Measurements from ENCODE around the gene CFAP45. TPM values are rescaled to one million over a fixed set of nuclear protein-coding genes. Genes with fewer than 3 reads are reported as not detected.

Gene CFAP45
- total RNA-seq, 2 donors from 2014 or later: 1.2 to 2.2 TPM

DNA sequence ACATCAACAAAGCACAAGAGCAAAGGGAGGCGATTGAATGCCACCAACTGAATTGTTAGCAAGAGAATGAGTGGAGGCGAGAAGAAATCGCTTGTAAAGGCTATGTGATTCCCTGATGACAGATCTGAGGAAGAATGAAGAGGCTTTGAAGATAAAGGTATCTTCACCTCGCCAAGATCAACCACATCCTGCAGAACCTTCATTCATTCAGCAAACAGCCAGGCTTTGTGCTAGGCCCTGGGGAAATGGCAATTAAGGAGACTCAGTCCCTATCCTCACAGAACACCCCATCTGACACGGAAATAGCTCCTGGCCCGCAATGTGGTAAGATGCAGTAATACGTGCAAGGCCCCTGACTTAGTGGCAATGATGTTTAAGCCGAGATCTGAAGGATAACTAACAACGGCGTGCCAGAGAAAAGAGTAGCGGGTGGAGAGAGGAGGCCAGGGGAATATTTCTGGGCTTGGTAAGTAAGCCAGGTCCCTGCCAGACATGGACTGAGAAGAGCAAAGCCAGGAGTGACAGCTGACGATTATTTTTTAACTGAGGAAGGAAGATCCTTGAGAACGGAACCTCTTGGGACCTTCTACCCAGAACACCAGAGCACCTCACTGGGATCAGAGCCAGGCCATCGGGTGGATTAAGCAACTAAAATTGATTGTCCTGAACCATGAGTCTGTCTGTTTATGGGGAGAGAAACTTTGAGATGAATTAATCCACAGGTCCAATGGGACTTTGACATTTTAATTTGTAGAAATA, 32.9 kb downstream of the CFAP45 start:
- intact Hi-C loops (cut with DNase I): no loop called here
- DNase-seq (ENCODE audit: low spot score): no peak

DNA sequence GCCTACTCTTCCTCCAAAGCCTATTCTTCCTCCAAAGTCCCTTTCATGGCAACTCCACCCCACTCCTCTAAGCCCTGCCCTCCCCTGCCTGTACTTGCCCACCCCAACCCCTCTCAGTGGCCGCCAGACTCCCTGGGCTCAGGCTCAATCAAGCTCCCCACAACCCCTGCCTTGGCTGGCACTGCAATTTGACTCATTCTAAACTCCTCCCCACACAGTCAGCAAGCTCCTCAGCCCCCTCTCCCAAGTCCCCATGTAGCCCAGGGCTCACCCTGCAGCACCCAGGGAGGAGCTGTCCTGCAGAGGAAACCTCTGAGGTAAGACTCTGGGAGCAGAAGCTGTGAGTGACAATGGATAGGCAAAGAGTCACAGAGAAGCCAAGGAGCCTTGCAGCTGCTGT, 33.9 kb downstream of the CFAP45 start:
- intact Hi-C loops (cut with DNase I): no loop called here
- DNase-seq (ENCODE audit: low spot score): no peak

DNA sequence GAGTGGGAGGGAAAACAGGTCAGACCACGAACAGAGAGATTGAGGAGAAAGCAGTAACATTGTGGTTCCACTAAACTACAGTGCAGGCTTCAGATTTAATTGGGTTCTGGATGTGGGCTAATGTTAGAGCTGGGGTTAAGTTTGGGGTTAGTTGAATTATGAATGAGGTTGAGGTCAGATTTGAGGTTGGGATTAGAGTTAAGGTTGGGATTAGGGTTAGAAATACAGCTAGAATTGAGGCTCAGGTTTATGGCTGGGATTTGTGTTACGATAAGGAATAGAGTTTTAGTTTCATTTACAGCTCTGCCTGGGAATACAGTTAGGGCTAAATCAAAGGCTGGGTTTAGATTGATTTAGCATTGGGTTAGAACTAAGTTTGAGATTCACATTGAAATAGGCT, 35.7 kb downstream of the CFAP45 start:
- DNase-seq (ENCODE audit: low spot score): no peak
- intact Hi-C loops (cut with DNase I): no loop called here

DNA sequence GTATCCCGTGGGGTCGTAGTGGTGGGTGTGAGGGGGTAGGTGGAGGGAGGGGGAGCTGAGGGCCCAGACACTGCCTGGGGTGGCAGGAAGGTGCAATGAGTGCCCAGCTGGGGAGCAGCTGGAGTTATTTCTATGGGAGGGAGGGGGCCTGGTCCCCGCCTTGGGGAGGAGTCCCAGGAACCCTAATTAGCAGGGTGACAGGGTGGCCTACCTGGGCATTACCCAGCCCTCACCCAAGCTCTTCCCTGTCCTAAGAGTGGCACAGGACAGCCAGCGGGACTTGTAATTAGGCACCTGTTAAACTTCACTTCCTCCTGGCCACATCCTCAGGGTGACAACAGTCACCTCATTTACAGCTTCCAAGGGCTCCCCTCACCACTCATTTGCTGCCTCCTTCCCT, 37.4 kb downstream of the CFAP45 start, which contains the start of gene VSIG8:
Gene VSIG8, minus strand, starts transcription at position 101 of the 400 bp plus-strand sequence. CDS start 136 bp downstream, outside the sequence.
- DNase-seq (ENCODE audit: low spot score): no peak
- intact Hi-C loops (cut with DNase I): no loop called here

DNA sequence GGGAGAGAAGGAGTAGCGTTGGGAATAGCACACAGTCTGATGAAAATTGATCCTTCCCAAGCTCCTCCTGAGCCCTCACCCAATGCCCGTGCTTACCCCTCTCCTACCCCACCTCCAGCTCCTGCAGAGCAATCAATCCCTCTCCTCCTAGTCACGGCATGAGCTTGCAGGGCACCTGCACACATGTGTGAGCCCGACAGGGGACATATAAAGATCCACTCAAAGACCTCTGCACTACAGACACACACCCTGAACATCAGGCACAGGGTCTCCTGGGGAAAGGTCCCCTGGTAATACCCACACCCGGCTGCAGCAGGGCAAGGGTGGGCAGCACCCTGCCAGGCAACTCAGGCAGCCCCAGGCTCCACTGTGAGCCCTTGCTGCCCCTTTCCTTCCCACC, 37.9 kb downstream of the CFAP45 start:
- no peak for DNase-seq (ENCODE audit: low spot score)
- intact Hi-C loops (cut with DNase I): no loop called here

DNA sequence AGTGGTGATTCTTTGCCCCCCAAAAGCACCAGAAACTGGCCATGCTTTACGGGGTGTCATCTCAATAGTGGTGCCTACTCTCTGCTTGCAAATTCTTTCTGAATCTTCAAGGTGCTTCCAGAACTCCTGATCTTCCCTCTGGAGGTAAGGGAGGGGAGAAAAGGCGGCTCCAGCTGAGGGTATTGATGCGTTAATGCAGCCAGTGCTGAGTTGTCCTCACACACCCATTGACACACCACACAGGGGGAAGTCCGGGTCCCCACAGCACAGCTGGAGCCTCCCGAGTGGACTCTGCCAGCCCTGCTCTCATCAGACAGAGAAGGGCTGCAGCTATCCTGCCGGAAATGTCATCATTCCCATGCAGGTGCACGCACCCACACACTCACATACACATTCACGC, 38.7 kb downstream of the CFAP45 start:
- DNase-seq (ENCODE audit: low spot score): no peak
- intact Hi-C loops (cut with DNase I): no loop called here

DNA sequence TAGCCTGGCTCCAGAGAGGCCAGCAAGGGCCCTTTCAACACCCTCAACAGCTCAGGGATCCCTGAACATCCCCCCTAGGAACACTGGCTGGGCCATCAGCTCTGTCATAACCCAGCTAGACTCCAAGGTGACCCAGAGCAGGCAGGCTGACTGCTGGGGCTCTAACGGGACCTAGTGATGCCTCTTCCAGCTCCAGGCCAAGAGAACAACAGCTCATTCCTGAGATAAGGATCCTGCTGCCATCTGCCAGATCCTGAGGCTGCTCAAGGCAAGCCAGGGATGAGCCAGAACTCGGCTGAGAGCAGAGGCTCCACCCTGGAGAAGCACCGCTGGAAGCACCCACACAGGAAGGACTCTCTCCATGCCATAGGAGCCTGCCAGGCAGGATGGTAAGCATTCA, 39.5 kb downstream of the CFAP45 start:
- intact Hi-C loops (cut with DNase I): no loop called here
- peak; percentile 28 for DNase-seq (ENCODE audit: low spot score)

DNA sequence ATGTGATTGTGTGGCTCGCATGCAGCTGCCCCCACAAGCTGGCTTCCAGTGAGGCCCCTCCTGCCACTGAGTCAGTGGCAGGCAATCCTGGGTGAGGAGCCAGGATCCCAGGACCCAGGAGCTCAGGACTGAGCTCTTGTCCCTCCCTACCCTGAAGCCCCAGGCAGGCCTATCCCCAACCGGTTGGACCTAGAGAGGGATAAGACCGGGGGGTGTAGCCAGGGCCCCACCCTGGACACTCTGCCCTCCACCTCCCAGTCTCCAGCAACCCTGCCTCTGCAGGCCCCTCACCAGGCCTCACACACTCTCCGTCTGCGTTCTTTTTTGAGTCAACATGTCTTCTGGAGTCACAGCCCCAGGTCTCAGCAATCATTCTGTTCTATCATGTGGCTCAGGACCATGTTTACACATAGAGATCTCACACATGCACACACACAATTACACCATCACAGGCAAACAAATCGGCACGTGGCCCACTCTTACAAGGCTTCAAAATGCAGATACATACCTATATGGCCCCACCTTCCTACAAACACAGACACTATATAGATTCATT, 40.1 kb downstream of the CFAP45 start:
- intact Hi-C loops (cut with DNase I): no loop called here
- peak; percentile 57 for DNase-seq (ENCODE audit: low spot score)

DNA sequence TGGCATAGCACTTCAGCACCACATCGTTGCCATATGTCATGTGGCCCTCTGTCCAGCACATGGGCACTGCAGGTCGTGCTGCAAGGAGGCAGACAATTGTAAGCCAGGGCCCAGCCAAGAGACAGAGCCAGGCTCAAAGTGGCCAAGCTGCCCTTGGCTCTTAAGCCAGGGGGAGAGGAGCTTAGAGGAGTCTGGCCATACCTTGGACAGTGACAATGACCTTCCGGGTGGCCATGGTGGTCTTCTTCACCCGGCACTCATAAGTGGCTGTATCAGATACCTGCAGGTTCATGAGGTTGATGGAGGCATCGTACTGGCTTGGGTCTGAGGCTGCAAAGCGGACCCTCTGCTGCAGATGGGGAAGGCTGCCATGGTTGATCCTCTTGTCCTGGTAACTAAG, 42.1 kb downstream of the CFAP45 start:
- intact Hi-C loops (cut with DNase I): no loop called here

DNA sequence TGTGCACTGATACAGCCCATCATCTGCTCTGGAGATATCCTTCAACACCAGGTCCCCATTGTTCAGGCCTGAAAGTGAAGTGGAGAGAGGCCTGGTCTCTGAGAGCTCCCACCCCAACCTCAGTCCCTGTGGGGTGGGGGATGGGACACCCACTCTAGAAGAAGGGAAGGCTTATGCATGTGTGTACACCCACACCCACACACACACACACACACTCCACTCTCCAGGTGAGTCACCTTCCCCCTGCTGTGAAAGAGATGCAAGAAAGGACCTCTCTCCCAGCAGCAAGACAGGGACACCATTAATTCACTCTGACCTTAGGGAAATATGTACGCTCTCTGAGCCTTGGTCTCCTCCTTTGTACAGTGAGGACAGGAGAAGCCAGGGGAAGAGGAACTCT, 43.4 kb downstream of the CFAP45 start:
- DNase-seq (ENCODE audit: low spot score): no peak
- intact Hi-C loops (cut with DNase I): no loop called here

More for the DNA sequence above, 42.1 kb downstream of the CFAP45 start:
- DNase-seq (ENCODE audit: low spot score): peak; percentile 47

DNA sequence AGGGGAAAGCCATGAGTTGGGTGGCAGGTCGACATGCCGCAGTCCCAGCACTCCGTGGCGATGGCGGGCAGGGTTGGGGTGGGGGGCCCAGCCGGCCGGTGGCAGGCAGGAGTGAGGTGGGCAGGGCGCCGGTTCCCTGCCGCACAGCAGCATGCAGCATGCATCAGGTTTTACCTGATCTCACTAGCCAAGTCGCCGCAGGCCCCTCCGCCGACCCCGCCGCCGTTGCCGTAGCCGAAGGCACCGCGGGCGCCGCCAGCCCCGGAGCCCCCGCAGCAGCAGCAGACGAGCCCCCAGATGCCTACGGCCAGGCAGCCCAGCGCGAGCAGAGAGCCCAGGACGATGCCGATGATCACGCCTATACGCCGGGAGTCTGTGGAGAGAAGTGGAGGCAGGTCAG, 44.3 kb downstream of the CFAP45 start:
- no peak for DNase-seq (ENCODE audit: low spot score)
- intact Hi-C loops (cut with DNase I): no loop called here

DNA sequence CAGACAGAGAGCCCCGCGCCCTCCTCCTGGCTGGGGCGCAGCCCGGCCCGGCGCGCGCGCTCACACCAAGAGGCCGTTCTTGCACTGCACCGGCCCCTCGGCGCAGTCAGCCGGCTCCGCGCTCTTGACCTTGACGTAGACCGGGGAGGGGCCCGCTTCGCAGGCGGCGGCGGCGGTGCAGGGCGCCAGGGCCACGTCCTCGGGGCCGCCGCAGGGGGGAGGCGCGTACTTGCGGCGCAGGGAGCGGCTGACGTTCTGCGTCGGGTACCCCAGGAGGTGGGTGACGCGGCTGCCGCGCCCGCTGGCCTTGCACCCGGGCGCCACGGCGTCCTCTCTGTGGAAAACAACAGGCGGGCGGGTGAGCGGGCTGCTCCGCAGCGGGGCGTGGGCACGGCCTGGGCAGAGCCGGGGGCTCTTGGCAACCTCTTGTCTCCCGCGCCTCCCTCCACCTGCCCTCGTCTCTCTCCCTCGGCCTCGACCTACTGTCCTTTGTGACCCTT, 45.2 kb downstream of the CFAP45 start:
- DNase-seq (ENCODE audit: low spot score): peak; percentile 96
- intact Hi-C loops (cut with DNase I): no loop called here

DNA sequence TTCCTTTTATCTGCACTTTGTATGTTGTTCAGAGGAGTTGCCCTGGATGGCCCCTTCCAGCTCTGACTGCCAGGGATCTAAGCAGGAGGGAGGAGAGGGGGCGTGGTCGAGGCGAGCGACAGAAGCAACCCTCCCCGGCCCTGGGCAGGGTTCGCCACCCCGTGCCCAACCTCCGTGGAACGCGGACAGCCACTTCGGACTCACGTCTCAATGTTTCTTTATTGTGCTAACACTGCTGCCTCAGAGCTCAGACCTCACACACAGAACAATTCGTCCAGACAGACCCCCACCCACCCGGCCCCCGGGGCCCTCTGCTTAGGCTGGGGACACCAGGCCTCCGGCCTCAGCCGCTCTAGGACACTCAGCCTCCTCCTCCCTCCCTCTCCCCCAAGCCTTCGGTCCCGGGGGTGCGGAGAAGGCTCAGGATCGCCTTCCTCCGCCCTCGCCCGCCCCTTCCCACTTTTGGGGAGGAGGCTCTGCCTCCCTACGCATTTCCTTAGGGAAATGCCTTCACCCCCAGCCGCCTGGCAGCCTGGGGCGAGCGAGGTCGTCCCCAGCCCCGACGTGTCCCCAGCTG, 45.8 kb downstream of the CFAP45 start:
- intact Hi-C loops (cut with DNase I): no loop called here
- DNase-seq (ENCODE audit: low spot score): peak; percentile 90

DNA sequence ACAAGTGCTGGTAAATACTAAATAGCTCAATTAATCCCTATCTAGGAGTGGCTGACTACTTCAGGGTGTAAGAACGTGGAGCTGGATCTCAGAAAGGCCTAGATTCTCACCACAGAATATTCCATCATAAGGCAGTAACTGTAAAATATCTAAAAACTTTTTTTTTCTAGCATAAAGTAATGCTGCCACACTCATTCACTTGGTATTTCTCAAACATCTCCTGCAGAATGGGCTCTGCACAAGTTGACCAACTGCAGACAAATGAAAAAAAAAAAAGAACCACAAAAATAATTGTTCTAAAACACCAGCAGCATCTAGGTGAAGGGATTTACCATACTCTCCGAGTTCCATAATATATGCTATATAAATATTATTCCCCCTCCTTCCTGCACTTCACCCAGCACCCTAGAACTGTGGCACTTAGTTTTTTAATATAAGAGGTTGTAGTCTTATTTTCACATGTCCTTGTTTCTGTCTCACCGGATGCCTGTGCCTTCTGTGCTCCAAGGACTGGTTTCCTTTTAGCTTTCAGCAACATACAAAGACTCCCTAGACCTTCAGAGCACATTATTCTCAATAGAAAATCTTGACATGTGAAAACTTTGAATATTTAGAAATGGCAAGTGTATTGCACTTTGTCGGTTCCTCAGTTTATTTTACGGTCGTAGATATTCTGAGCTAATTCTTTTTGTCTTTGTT, 46.4 kb downstream of the CFAP45 start:
- intact Hi-C loops (cut with DNase I): no loop called here
- DNase-seq (ENCODE audit: low spot score): no peak

DNA sequence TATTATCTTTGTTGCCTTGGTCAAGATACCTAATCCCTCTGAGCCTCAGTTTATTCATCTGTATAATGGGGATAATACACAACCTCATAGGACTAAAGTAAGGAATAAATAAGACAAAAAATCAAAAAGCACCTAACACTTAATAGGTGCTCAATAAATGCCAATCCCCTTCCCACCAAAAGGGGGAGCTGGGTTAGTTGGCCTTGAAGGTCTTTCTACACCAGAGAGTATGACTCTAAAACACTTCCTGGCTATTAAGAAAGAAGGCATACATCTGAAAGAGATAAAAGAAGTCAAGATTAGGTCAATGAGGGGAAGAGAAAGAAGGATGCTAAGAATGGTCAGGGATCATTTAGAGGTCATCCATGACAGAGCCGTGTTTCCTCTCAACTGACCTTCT, 48.6 kb downstream of the CFAP45 start:
- no peak for DNase-seq (ENCODE audit: low spot score)
- intact Hi-C loops (cut with DNase I): no loop called here

DNA sequence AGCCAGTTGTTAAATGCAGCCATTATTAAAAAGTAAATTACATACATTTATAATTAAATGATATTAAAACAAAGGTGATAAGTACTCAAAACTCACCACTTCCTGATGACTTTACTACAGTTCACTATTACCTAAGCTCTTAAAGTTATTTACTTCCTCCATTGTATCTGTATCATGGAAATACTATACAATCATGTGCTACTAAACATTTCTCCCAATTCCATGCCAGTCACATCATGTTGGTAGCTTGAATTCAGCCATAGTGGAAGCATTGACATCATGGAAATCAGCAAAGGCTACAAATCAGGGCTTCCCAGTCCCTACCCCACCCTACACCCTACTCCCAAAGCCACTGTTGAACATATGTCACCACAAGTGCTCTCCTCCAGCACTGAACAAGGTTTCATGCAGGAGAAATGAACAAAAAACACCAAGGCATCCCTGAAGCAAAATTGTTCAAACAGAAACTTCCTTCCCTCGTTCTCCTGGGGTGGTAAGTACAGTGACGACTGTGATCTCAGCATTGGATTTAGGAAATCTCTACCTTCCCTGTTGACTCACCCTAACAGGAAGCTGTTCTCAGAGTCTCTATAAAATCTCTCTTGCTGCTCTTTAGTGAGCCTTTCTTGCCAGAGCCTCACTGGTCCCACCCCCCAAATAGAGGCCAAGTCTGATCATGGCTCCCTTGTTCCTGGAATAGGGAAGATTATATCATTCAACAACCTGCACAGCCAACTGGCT, 50.2 kb downstream of the CFAP45 start:
- DNase-seq (ENCODE audit: low spot score): no peak
- intact Hi-C loops (cut with DNase I): no loop called here

DNA sequence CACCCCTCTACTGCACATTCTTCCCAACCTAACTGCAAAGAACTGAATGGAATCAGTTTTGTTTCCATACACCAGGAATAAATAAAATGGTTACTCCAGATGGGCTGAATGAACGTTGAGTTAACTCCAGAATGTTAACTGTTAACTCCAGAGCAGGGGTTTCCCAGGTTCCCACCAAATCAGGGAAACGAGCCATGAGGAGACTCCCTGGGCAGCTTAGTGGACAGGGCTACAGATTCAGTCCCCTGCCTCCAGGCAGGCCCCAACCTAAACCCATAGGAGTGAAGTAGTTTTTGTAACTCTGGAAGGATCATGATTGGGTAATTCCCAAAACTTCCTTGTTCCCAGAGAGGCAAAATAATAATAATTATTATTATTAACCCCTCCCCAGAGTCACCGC, 51.6 kb downstream of the CFAP45 start:
- DNase-seq (ENCODE audit: low spot score): no peak
- intact Hi-C loops (cut with DNase I): no loop called here

DNA sequence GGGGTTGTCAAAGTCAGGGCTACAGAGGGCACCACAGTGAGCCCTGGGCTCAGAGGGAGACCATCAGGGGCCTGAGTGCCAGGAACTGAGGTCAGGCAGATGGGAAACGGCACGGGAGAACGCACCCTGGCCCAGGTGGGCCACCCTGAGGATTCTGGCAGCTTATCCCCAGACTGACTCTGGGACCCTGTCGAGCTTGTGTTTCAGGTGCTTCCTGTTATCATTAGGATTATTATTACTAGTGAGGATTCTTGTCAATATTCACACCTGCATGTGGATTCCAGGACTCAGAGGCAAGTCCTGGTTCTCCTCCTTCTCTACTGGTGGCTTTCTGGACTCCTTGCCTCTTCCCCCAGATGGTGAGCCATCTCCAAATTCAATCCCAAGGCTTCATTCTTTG, 52.7 kb downstream of the CFAP45 start:
- DNase-seq (ENCODE audit: low spot score): no peak
- intact Hi-C loops (cut with DNase I): no loop called here

All from posterior vena cava (tissue), 2 donors.